ENCODE measurements around the gene PRRX2. TPM values are rescaled to one million over a fixed set of nuclear protein-coding genes. Genes with fewer than 3 reads are reported as not detected.

The PRRX2 gene
- total and polyA plus RNA-seq, 2 experiments from 2014 or later: 5.8 to 8.3 TPM

DNA sequence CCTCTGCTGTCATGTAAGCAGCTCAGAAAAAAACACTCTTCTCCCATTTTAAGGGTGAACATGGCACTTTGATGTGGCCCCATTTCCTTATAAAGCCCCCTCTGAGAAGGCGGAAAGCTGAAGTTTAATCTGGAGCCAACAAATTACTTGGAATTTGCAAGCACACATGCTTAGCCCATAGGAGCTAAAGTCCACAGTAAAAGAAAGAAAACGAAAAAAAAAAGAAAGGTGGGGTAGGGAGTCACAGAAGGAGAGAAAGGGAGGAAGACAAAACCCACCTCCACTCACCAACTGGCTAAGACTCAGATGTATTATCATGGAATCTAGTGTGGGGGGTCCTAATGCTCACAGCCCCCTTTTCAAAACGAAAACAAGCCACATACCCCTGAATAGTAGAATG is 30.4 kb downstream of the PRRX2 start (continued):
- TF ChIP-seq ZNF462 (CRISPR knock-in tag; IDR thresholded peaks at IDR 0.05): no peak

DNA sequence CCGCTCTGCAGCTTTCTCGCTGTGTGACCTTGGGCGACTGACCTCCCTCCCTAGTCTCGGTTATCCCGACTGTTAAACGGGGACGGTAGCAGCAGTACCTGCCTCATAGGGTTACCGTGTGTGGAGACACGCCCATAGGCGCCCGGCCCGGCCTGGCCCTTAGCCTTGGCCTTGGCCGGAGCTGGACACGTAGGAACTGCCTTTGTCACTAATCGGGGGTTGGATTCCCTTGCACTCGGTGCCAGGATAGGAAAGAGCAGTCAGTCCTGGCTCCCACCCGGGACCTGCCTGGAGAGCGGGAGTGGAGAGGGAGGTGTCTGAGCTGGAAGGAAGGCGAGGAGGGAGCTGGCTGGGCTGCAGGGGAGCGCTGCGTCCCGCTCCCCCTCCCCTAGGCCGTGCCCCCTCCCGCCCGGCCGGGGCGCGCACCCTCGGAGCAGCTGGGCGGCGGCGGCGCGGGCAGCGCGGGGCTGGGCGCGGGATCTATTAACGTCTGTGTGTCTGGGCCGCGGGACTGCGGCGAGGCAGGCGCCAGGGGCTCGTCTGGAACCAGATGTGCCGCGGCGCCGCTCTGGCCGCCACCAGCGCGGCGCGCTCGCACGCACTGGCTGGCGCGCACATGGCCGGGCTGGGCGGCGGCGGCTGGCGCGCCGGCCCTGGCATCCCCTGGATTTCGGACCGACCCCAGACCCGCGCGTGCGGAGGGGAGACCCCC is 31.7 kb downstream of the PRRX2 start:
- no peaks in the 10 kb centered on the region for H3K9me3 Mint-ChIP-seq
- H3K36me3 Mint-ChIP-seq (ENCODE audit: low read depth): no peaks in the 10 kb centered on the region
- Histone ChIP-seq H3K36me3 (ENCODE audit: insufficient read depth) (no peaks in the 10 kb centered on the region), H3K79me2 (replicated peaks; ENCODE audit: insufficient read depth) (no peaks in the 10 kb centered on the region), H3F3A (replicated peaks; ENCODE audit: low read depth) (no peaks in the 10 kb centered on the region), H3K9me2 (ENCODE audit: insufficient read depth) (no peaks in the 10 kb centered on the region), H2AFZ (peak overlapping the region; percentile 98), H3K4me2 (peak overlapping the region; percentile 95), H3K4me3 (peak overlapping the region; percentile 84), H3K27ac (ENCODE audit: low read depth) (no peak overlapping the region), H3K4me1 (ENCODE audit: insufficient read depth) (peaks cover 8% of the 10 kb centered on the region; the same call in 1 of the 2 replicates), H4K20me1 (replicated peaks; ENCODE audit: insufficient read depth) (no peaks in the 10 kb centered on the region), H3K27me3 (ENCODE audit: insufficient read depth) (peaks cover 6% of the 10 kb centered on the region)
- peak overlapping the region; percentile 78; the same call in 1 of the 2 replicates for H3K27ac Mint-ChIP-seq
- peaks cover 10% of the 10 kb centered on the region for H3K27me3 Mint-ChIP-seq (ENCODE audit: insufficient read depth, low read depth, poor library complexity)
- DNase-seq (ENCODE audit: low spot score): peak; percentile 75
- ATAC-seq: peak; percentile 83
- H3K4me1 Mint-ChIP-seq: peaks cover 6% of the 10 kb centered on the region; the same call in 2 of the 3 replicates
- peak overlapping the region; percentile 92 for H3K4me3 Mint-ChIP-seq
- TF ChIP-seq EZH2phosphoT487 (IDR thresholded peaks at IDR 0.05; ENCODE audit: unreplicated experiment) (no peak), STAT1 (IDR thresholded peaks at IDR 0.05; ENCODE audit: unreplicated experiment) (no peak), NANOG (IDR thresholded peaks at IDR 0.05; ENCODE audit: borderline replicate concordance) (no peak), POLR2AphosphoS5 (IDR thresholded peaks at IDR 0.05; ENCODE audit: low read depth) (no peak; the same call in 1 of the 2 replicates)
- TF ChIP-seq, protein P1, sequence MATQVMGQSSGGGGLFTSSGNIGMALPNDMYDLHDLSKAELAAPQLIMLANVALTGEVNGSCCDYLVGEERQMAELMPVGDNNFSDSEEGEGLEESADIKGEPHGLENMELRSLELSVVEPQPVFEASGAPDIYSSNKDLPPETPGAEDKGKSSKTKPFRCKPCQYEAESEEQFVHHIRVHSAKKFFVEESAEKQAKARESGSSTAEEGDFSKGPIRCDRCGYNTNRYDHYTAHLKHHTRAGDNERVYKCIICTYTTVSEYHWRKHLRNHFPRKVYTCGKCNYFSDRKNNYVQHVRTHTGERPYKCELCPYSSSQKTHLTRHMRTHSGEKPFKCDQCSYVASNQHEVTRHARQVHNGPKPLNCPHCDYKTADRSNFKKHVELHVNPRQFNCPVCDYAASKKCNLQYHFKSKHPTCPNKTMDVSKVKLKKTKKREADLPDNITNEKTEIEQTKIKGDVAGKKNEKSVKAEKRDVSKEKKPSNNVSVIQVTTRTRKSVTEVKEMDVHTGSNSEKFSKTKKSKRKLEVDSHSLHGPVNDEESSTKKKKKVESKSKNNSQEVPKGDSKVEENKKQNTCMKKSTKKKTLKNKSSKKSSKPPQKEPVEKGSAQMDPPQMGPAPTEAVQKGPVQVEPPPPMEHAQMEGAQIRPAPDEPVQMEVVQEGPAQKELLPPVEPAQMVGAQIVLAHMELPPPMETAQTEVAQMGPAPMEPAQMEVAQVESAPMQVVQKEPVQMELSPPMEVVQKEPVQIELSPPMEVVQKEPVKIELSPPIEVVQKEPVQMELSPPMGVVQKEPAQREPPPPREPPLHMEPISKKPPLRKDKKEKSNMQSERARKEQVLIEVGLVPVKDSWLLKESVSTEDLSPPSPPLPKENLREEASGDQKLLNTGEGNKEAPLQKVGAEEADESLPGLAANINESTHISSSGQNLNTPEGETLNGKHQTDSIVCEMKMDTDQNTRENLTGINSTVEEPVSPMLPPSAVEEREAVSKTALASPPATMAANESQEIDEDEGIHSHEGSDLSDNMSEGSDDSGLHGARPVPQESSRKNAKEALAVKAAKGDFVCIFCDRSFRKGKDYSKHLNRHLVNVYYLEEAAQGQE (IDR thresholded peaks at IDR 0.05; ENCODE audit: unreplicated experiment): no peak

All from GM23338 (cell line).